Neural progenitor cell (in vitro differentiated cells): ENCODE data around the gene VPS26B. TPM values are rescaled to one million over a fixed set of nuclear protein-coding genes. Genes with fewer than 3 reads are reported as not detected.

ENCODE experiments used
- DNase-seq: peaks from one replicate; pipeline ENCODE4 v3.0.0-alpha.2; 2016; ENCODE audit warnings: low spot score
- H2AFZ ChIP-seq: fragments of 200-600 bp; sonication (generic); replicated peaks from 2 replicates; pipeline ENCODE4 v1.6.1; 2016; ENCODE audit warnings: antibody characterized with exemption
- H3F3A ChIP-seq: fragments of 200-600 bp; sonication (generic); 2 replicates; pipeline ENCODE4 v1.6.1; 2016; ENCODE audit warnings: antibody characterized with exemption, low read depth
- H3K27ac ChIP-seq: fragments of 200-600 bp; sonication (generic); 2 replicates; pipeline ENCODE4 v1.5.1; 2016; ENCODE audit warnings: mild to moderate bottlenecking
- H3K27me3 ChIP-seq: fragments of 200-600 bp; sonication (generic); 2 replicates; pipeline ENCODE4 v1.6.1; 2016; ENCODE audit warnings: mild to moderate bottlenecking, moderate library complexity
- H3K36me3 ChIP-seq: fragments of 200-600 bp; sonication (generic); 2 replicates; pipeline ENCODE4 v1.5.1; 2016
- H3K4me1 ChIP-seq: fragments of 200-600 bp; sonication (generic); 2 replicates; pipeline ENCODE4 v1.6.1; 2016; ENCODE audit warnings: mixed run types
- H3K4me2 ChIP-seq: fragments of 200-600 bp; sonication (generic); 2 replicates; pipeline ENCODE4 v1.6.1; 2016
- H3K4me3 ChIP-seq: fragments of 200-600 bp; sonication (generic); 2 replicates; pipeline ENCODE4 v1.5.1; 2016
- H3K79me2 ChIP-seq: fragments of 200-600 bp; sonication (generic); 2 replicates; pipeline ENCODE4 v1.6.1; 2016; ENCODE audit warnings: low read depth
- H3K9ac ChIP-seq: fragments of 200-600 bp; sonication (generic); 2 replicates; pipeline ENCODE4 v1.6.1; 2016
- H3K9me3 ChIP-seq: fragments of 200-600 bp; sonication (generic); 2 replicates; pipeline ENCODE4 v1.5.1; 2016; ENCODE audit warnings: low read depth
- H4K20me1 ChIP-seq: fragments of 200-600 bp; sonication (generic); 2 replicates; pipeline ENCODE4 v1.6.1; 2016; ENCODE audit warnings: low read depth
- H3K27ac Mint-ChIP-seq: 3 replicates; pipeline ENCODE4 v1.8.0; 2021; ENCODE audit warnings: mixed read lengths
- H3K27me3 Mint-ChIP-seq: 2 replicates; pipeline ENCODE4 v1.8.0; 2022; ENCODE audit warnings: low read depth, mild to moderate bottlenecking, inconsistent platforms, moderate library complexity, mixed read lengths; ENCODE audit not compliant: insufficient read depth
- H3K36me3 Mint-ChIP-seq: 3 replicates; pipeline ENCODE4 v1.8.0; 2021; ENCODE audit warnings: mixed read lengths
- H3K4me1 Mint-ChIP-seq: 3 replicates; pipeline ENCODE4 v1.8.0; 2021; ENCODE audit warnings: mixed read lengths
- H3K4me3 Mint-ChIP-seq: 3 replicates; pipeline ENCODE4 v1.8.0; 2021; ENCODE audit warnings: mild to moderate bottlenecking, moderate library complexity, mixed read lengths
- H3K9me3 Mint-ChIP-seq: 3 replicates; pipeline ENCODE4 v1.8.0; 2020; ENCODE audit warnings: mixed read lengths
- CTCF ChIP-seq: fragments of 200-600 bp; sonication (generic); IDR thresholded peaks from 2 replicates; pipeline ENCODE4 v1.5.1; 2017; ENCODE audit warnings: antibody characterized with exemption, mild to moderate bottlenecking
- EZH2 ChIP-seq: fragments of 200-600 bp; sonication (generic); IDR thresholded peaks from 2 replicates; pipeline ENCODE4 v1.6.1; 2017; ENCODE audit warnings: antibody characterized with exemption, mild to moderate bottlenecking, moderate library complexity
- EZH2phosphoT487 ChIP-seq: fragments of 200-600 bp; sonication (generic); IDR thresholded peaks from 2 replicates; pipeline ENCODE4 v1.6.1; 2017; ENCODE audit warnings: antibody characterized with exemption
- total RNA-seq: library from RNA; depleted of rRNA; stranded (reverse); fragments of >200 nt; gene quantifications from 2 replicates; pipeline ENCODE4 v1.2.3, GENCODE V29; 2015; ENCODE audit warnings: low replicate concordance

Gene VPS26B
- total RNA-seq, 1 donor from 2014 or later, result 17.6 TPM

- Histone ChIP-seq H3K9ac (no peak overlapping the region), H3K9me3 (no peaks in the 10 kb centered on the region), H2AFZ (no peak overlapping the region), H3K36me3 (no peaks in the 10 kb centered on the region), H3F3A (no peaks in the 10 kb centered on the region), H3K4me1 (no peaks in the 10 kb centered on the region), H3K27ac (no peak overlapping the region), H3K79me2 (no peaks in the 10 kb centered on the region), H4K20me1 (no peaks in the 10 kb centered on the region), H3K4me2 (no peak overlapping the region), H3K4me3 (no peak overlapping the region), H3K27me3 (no peaks in the 10 kb centered on the region)
- Mint-ChIP-seq H3K4me1 (no peaks in the 10 kb centered on the region), H3K36me3 (peaks cover 27% of the 10 kb centered on the region), H3K4me3 (no peak overlapping the region), H3K9me3 (no peaks in the 10 kb centered on the region), H3K27me3 (no peaks in the 10 kb centered on the region), H3K27ac (no peak overlapping the region)
- DNase-seq, result peak; percentile 28
- TF ChIP-seq EZH2phosphoT487 (no peak), CTCF (peak; percentile 43)
Observed at GRCh38 chr11:134244593-134244992, 20.1 kb downstream of the VPS26B start.

GRCh38 chr11:134245434-134245833 lies 21.0 kb downstream of the VPS26B start:
- Mint-ChIP-seq H3K4me3 (no peak overlapping the region), H3K4me1 (no peaks in the 10 kb centered on the region), H3K27me3 (no peaks in the 10 kb centered on the region), H3K27ac (no peak overlapping the region), H3K36me3 (peaks cover 27% of the 10 kb centered on the region), H3K9me3 (no peaks in the 10 kb centered on the region)
- TF ChIP-seq EZH2phosphoT487, result no peak
- no peak for TF ChIP-seq EZH2
- no peak for TF ChIP-seq CTCF
- H4K20me1 ChIP-seq, result no peaks in the 10 kb centered on the region
- no peak overlapping the region for H2AFZ ChIP-seq
- H3K27ac ChIP-seq, result no peak overlapping the region
- no peak for DNase-seq
- no peaks in the 10 kb centered on the region for H3K79me2 ChIP-seq
- H3K4me1 ChIP-seq, result no peaks in the 10 kb centered on the region
- H3K4me2 ChIP-seq, result no peak overlapping the region
- no peak overlapping the region for H3K9ac ChIP-seq
- H3K27me3 ChIP-seq, result no peaks in the 10 kb centered on the region
- H3F3A ChIP-seq, result no peaks in the 10 kb centered on the region
- H3K4me3 ChIP-seq, result no peak overlapping the region
- no peaks in the 10 kb centered on the region for H3K9me3 ChIP-seq
- no peaks in the 10 kb centered on the region for H3K36me3 ChIP-seq

GRCh38 chr11:134246100-134246499 lies 21.6 kb downstream of the VPS26B start:
- Histone ChIP-seq H3K4me3 (no peak overlapping the region), H3K79me2 (no peaks in the 10 kb centered on the region), H2AFZ (no peak overlapping the region), H3K27ac (no peak overlapping the region), H3K9ac (no peak overlapping the region), H3K36me3 (no peaks in the 10 kb centered on the region), H3K27me3 (no peaks in the 10 kb centered on the region), H4K20me1 (no peaks in the 10 kb centered on the region), H3F3A (no peaks in the 10 kb centered on the region), H3K9me3 (no peaks in the 10 kb centered on the region), H3K4me1 (no peaks in the 10 kb centered on the region), H3K4me2 (no peak overlapping the region)
- no peak overlapping the region for H3K4me3 Mint-ChIP-seq
- H3K27ac Mint-ChIP-seq, result no peak overlapping the region
- no peaks in the 10 kb centered on the region for H3K9me3 Mint-ChIP-seq
- H3K36me3 Mint-ChIP-seq, result peaks cover 28% of the 10 kb centered on the region
- no peaks in the 10 kb centered on the region for H3K4me1 Mint-ChIP-seq
- H3K27me3 Mint-ChIP-seq, result no peaks in the 10 kb centered on the region
- no peak for DNase-seq
- no peak for TF ChIP-seq EZH2
- no peak for TF ChIP-seq CTCF
- TF ChIP-seq EZH2phosphoT487, result no peak
